ENCODE measurements around the gene COL8A2.

Gene COL8A2

DNA sequence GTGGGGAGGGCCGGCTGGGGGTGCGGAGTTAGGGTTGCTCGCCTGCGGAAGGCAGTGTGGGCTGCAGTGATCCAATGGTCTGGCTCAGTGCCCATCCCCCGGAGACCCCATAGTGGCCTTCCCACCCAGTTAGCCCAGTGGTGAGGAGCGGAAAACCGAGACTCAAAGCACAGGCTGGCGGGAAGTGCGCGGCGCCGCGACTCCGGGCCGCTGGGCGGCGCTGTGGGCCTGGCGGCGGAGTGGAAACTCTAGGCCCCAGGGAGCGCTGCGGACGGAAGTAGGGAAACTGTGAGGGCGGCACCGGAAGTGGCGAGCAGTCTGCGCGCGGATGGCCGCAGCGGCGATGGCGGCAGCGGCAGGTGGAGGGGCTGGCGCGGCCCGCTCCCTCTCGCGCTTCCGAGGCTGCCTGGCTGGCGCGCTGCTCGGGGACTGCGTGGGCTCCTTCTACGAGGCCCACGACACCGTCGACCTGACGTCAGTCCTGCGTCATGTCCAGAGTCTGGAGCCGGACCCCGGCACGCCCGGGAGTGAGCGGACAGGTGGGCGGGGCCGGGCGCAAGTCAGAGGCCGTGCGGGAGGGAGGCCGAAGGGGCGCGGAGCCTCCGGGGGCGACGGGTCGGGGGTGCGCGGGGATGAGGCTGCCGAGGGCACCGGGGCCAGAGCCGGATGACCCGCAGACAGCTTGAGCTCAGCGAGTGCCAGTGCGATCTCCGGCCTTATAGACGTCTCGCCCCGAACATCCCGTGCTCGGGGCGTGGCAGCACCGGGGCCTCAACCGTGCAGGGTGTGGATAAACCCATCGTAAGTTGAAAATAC, 36.2 kb downstream of the COL8A2 start, which contains the start of gene ADPRS:
Gene ADPRS (plus strand): TSS at position 316 of the 816 bp plus-strand sequence. CDS start 13 bp downstream, at position 329.
- Histone ChIP-seq H3K4me3 (replicated peaks; ENCODE audit: low read depth, low read length) (peak within 1 kb of the TSS; percentile 95), H3K36me3 (ENCODE audit: control insufficient read depth, insufficient read depth, low read length) (peaks cover 23% of the 10 kb centered on the region), H3K27me3 (replicated peaks; ENCODE audit: control insufficient read depth, insufficient read depth, low read length) (no peaks in the 10 kb centered on the region)
- DNase-seq (ENCODE audit: extremely low read depth, insufficient read length) = peak; percentile 95
- TF ChIP-seq, protein P1, sequence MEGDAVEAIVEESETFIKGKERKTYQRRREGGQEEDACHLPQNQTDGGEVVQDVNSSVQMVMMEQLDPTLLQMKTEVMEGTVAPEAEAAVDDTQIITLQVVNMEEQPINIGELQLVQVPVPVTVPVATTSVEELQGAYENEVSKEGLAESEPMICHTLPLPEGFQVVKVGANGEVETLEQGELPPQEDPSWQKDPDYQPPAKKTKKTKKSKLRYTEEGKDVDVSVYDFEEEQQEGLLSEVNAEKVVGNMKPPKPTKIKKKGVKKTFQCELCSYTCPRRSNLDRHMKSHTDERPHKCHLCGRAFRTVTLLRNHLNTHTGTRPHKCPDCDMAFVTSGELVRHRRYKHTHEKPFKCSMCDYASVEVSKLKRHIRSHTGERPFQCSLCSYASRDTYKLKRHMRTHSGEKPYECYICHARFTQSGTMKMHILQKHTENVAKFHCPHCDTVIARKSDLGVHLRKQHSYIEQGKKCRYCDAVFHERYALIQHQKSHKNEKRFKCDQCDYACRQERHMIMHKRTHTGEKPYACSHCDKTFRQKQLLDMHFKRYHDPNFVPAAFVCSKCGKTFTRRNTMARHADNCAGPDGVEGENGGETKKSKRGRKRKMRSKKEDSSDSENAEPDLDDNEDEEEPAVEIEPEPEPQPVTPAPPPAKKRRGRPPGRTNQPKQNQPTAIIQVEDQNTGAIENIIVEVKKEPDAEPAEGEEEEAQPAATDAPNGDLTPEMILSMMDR (IDR thresholded peaks at IDR 0.05; ENCODE audit: insufficient read depth, low read length, poor library complexity, severe bottlenecking) = peak; percentile 93

DNA sequence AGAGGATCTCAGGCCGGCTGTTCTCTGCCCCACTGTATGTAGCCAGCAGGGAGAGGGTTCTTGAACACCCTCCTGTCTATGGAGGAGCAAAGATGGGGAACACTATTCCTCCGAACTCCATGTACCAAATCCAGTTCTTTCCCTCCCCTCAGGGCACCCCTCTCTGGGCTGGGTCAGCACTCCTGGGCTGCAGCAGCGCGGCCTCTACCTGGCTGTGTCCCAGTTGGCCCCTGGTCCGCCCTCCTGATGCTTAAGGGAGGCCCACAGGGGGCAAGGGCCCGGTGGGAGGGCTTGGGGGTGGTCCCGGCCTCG, 36.8 kb downstream of the COL8A2 start:
- Histone ChIP-seq H3K4me3 (replicated peaks; ENCODE audit: low read depth, low read length) (peak overlapping the region; percentile 95), H3K36me3 (ENCODE audit: control insufficient read depth, insufficient read depth, low read length) (peaks cover 18% of the 10 kb centered on the region), H3K27me3 (replicated peaks; ENCODE audit: control insufficient read depth, insufficient read depth, low read length) (no peaks in the 10 kb centered on the region)
- TF ChIP-seq, protein P1 (IDR thresholded peaks at IDR 0.05; ENCODE audit: insufficient read depth, low read length, poor library complexity, severe bottlenecking) = no peak
- no peak for DNase-seq (ENCODE audit: extremely low read depth, insufficient read length)

DNA sequence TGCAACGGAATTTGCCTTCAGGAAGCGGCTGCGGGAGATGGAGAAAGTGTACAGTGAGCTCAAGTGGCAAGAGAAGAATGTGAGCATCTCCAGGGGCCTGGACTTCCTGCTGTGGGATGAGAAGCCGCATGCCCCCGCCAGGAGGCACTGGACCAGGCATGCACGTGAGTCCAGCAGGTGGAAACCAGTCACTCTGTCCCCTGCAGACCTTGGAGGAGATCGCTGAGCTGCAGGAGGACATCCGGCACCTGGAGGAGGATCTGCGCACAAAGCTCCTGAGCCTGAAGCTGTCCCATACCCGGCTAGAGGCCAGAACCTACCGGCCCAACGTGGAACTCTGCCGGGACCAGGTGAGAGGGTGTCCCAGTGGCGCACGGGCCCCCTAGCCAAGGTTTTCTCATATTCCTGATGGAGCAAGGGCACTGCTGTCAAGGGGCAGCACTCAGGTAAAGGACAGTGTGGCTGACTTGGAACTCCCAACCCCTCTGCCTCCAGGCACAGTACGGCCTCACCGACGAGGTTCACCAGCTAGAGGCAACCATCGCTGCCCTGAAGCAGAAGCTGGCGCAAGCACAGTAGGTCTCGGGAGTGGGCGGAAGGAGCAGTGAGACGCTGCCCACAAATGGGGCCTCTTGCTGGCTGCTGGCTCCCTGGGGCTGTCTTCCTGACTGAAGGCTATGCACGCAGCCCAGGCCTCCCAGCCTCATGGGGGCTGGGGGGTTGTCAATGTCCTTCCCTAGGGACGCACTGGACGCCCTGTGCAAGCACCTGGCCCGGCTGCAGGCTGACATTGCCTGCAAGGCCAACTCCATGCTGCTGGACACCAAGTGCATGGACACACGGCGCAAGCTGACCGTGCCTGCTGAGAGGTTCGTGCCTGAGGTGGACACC, 37.5 kb downstream of the COL8A2 start:
- H3K4me3 ChIP-seq (replicated peaks; ENCODE audit: low read depth, low read length) = no peak overlapping the region
- no peak for DNase-seq (ENCODE audit: extremely low read depth, insufficient read length)
- TF ChIP-seq, protein P1 (IDR thresholded peaks at IDR 0.05; ENCODE audit: insufficient read depth, low read length, poor library complexity, severe bottlenecking) = no peak

DNA sequence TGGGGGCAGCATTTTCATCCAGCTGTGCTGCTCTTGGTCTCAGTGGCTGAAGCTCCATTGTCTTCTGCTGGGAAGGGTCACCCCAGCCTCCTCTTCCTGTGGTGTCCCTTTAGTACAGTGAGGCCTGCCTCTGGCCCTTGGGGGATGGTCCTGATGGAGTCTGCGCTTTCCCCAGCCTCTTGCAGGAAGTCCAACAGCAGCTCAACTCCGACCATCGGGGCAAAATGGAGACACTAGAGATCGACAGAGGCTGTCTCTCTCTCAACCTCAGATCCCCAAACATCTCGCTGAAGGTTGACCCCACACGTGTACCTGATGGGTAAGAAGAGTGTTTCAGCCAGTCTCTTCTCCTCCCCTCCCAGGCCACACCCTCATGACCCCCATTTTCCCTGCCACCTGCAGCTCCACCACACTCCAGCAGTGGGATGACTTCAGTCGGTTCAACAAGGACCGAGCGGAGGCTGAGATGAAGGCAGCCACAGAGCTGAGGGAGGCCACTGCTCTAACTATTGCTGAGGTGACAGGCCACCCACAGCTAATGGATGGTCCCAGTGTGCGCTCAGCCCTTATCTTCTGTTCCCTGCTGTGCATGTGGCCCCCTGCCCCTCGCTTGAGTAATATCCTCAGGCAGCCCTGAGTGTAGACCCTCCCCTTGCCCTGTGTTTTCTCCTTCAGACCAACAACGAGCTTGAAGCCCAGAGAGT, 38.3 kb downstream of the COL8A2 start:
- H3K36me3 ChIP-seq (ENCODE audit: control insufficient read depth, insufficient read depth, low read length) = peaks cover 3% of the 10 kb centered on the region
- no peak for DNase-seq (ENCODE audit: extremely low read depth, insufficient read length)
- H3K27me3 ChIP-seq (replicated peaks; ENCODE audit: control insufficient read depth, insufficient read depth, low read length) = no peaks in the 10 kb centered on the region
- H3K4me3 ChIP-seq (replicated peaks; ENCODE audit: low read depth, low read length) = no peak overlapping the region
- TF ChIP-seq, protein P1 (IDR thresholded peaks at IDR 0.05; ENCODE audit: insufficient read depth, low read length, poor library complexity, severe bottlenecking) = no peak

More for the DNA sequence above, 37.5 kb downstream of the COL8A2 start:
- peaks cover 11% of the 10 kb centered on the region for H3K36me3 ChIP-seq (ENCODE audit: control insufficient read depth, insufficient read depth, low read length)
- H3K27me3 ChIP-seq (replicated peaks; ENCODE audit: control insufficient read depth, insufficient read depth, low read length) = no peaks in the 10 kb centered on the region

DNA sequence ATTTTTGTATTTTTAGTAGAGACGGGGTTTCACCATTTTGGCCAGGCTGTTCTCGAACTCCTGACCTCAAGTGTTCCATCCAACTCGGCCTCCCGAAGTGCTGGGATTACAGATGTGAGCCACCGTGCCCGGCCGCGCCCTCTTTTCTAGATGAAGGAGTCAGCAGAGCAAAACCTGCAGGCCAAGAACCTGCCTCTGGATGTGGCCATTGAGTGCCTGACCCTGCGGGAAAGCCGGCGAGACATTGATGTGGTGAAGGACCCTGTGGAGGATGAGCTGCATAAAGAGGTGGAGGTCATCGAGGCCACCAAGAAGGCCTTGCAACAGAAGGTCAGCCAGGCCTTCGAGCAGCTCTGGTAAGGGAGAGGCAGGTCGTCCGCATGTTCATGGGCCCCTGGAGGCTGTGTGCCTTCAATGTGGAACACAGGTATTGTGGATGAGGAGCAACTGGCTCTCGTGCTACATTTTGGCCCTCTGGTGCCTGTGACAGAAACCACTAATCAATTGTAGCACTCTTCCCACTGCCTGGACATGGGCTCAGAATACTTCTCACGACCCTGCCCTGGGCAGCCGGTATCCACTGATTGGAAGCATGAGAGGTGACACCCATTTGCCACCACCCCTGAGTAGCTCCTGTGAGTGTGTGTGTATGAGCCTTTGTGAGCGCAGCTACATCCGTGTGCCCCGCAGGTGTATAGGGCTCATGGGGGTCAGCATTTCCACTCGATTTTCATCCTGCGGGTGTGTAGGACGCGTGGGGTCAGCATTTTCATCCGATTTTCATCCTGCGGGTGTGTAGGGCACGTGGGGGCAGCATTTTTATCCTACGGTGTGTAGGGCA, 39.1 kb downstream of the COL8A2 start:
- Histone ChIP-seq H3K36me3 (ENCODE audit: control insufficient read depth, insufficient read depth, low read length) (no peaks in the 10 kb centered on the region), H3K27me3 (replicated peaks; ENCODE audit: control insufficient read depth, insufficient read depth, low read length) (no peaks in the 10 kb centered on the region), H3K4me3 (replicated peaks; ENCODE audit: low read depth, low read length) (no peak overlapping the region)
- DNase-seq (ENCODE audit: extremely low read depth, insufficient read length) = no peak
- TF ChIP-seq, protein P1 (IDR thresholded peaks at IDR 0.05; ENCODE audit: insufficient read depth, low read length, poor library complexity, severe bottlenecking) = no peak

Data from GM06990 (cell line).